GM19455 (cell line): ENCODE results near the gene GRK4.
"Not testable (repeated sequence)": the region's sequence is repeated elsewhere in the genome, so short reads cannot be mapped to it uniquely, and the experiment has no call there.

Experiments used
- ATAC-seq: cut with Tn5 transposase; IDR thresholded peaks from one replicate; pipeline ENCODE4 v1.9.1; 2021; ENCODE audit not compliant: unreplicated experiment

Gene GRK4

DNA sequence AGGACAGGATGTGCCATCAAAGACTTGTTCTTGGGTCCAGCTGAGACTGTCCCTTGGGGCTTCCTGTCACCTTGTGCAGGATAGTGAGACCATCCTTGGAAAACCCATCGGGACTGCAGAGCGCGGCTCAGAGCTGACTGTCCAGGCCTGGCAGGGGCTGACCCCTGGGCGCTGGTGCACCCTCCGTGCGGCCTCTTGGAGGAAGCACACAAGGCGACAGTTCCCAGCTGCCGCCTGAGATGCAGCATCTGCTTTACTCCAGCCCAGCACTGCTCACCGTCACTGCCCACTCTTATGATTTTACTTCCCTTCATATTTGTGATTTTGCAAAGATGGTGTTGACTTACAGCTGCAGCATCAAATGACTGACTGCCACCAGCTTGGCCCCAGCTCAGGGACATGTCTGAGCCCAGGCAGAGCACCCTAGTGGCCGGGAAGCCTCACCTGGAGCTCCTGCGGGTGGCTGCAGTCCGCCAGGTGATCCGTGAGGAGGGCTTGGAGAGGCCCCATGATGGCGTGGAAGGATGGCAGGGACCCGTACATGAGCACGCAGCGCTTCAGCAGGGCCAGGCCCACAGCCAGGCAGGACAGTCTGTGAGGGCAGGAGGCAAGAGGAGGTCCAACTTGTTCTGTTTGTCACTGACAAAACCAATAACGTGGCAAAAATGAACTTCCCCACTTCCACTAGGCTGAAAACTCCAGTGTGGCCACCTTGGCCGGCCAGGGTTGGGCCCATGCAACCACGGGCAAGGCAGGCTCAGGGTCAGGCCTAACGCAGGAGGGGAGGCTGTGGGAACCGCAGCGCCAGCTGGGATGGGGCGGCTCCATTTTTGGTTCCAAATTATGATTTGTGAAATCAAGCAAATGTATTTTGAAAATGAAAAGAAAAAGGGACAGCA is 22.0 kb upstream of the GRK4 start:
- ATAC-seq: no peak

DNA sequence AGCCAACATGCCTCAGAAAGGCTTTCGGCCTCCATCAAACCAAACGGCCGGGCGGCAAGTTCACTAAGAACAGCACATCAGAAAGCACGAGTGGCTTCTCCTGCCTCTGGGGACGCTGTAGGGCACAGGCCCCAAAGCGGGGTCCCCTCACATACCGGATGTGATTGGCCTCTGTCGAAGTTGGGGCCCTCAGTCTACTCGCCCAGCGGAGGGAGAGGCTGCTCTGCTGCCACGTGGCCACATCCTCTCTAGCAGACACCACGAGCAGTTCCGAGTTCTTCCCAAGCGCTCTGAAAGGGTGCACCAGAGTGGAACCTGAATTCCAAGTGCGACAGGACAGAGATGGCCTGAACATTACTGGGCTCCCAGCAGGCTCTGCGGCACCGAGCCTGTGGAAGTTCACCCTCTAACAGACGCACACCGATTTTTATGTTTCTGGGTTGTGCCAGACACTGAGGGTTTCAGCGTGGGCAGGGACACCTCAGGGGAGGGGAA is 21.3 kb upstream of the GRK4 start:
- no peak for ATAC-seq

DNA sequence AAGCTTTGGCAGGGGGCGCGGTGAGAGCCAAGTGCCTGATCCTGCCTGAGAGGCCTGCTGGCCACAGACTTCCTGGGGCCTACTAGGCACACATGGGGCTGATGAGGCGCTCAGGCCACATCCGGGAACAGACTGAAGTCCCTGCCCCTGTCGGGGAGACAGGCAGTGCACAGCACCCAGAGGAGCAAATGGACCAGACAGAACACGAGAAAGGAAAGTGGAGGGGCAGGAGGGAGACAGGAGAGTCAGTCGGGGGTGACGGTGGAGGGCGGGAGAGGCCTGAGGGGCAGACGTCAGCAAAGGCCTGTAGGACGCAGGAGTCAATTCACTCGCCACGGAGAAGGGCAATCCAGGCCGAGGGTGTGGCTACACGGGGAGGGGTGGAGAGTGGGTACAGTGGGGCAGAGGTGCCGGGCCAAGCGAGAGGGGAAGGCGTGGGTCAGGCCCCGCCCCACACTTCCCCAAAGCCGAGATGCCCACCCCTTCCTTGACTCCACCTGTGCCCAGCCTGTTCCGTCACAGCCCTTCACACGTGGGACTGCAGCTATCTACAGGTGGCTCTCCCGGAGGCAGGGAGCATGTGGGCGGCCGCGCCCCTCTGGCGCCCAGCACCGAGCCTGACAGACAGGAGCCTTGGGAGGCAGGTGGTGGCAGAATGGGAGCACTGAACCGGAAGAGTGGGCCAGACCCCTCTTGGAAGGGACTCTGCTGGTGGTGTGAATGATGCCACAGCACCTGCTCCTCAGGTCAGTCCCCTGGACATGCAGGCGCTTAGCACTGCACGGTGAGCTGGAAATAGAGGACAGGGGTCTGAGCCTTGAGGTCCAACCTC is 20.6 kb upstream of the GRK4 start:
- no peak for ATAC-seq

DNA sequence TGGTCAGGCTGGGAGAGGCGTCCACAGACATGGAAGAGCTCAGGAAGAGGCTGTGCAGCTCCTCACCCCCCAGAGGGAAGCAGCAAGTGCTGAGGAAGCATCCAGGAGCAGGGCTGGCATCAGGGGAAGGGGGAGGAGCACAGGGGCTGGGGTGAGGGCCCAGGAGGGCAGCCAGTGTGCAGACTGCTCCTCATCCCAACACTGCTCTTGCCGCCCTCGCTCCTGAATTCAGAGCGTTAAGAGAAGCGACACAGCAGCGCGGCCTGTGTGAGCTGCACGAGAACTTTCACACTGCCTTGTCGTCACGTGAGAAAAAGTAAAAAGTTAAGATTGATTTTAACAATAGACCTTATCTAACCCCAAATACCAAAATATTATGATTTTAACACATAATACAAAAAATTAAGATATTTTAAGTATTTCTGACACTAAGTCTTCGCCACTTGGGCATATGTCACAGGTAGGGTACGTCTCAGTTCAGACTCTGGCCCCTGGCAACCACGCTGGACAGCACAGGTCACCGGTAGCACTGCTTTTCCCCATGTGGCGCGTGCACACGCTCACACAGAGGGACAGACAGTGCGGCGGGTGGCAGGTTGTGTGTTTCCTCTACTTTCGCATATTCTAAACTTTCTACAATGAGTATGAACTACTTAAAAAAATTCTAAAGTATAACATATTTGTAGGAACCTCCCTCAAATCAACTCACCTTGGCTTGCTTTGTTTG is 19.8 kb upstream of the GRK4 start:
- ATAC-seq: no peak

DNA sequence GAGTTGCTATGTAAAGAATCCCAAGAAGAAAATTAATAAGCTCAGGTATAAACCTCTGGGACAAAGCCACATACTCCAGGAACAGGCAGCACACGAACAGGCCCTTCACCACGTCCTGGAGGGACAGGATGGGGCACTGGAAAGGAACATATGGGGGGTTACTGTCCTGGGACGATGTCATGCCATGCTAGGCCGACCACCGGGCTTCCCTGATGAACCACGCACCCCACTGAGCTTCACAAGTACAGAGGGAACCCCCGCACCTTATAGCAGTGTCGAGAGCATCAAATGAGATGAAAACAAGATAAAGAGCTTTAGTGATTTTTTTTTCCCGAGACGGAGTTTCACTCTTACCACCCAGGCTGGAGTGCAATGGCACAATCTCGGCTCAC is 19.3 kb upstream of the GRK4 start:
- no peak for ATAC-seq

DNA sequence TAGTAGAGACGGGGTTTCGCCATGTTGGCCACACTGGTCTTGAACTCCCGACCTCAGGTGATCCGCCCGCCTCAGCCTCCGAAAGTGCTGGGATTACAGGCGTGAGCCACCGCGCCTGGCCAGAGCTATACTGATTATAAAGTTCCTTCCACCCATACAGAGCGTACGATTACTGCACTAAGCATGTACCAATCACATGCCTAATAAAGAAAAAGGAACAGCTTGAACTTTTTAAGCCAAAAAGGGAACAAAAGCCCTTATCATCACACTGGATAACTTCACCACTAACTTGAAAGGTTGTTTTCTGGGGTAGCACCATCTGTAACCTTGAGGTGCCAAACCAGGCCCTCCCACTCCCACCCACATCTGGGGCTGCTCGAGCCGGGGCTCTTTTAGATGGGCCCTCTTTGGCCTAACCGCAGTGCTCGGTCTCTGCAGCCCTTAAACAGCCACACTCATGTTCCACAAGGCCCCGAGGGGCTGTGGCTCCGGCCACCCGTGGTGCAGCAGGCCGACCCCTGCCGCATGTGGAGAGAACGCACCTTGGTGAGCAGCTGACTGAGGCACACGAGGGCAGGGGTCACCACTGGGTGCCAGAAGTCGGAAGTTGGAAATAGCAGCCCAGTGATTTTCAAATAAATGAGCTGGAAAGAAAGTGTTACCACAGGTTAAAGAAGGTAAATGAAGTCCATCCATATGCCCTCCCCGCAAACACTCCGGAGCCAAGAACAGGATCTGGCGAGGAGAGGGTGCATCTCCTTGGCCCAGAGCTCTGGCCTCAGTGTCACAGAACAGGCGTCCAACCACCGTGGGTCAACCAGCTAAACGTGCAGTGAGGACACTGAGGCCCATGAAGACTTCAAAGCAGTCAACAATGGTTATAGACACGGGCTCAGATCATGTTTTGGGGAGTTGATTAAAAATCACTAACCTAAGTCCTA is 18.5 kb upstream of the GRK4 start:
- no peak for ATAC-seq

DNA sequence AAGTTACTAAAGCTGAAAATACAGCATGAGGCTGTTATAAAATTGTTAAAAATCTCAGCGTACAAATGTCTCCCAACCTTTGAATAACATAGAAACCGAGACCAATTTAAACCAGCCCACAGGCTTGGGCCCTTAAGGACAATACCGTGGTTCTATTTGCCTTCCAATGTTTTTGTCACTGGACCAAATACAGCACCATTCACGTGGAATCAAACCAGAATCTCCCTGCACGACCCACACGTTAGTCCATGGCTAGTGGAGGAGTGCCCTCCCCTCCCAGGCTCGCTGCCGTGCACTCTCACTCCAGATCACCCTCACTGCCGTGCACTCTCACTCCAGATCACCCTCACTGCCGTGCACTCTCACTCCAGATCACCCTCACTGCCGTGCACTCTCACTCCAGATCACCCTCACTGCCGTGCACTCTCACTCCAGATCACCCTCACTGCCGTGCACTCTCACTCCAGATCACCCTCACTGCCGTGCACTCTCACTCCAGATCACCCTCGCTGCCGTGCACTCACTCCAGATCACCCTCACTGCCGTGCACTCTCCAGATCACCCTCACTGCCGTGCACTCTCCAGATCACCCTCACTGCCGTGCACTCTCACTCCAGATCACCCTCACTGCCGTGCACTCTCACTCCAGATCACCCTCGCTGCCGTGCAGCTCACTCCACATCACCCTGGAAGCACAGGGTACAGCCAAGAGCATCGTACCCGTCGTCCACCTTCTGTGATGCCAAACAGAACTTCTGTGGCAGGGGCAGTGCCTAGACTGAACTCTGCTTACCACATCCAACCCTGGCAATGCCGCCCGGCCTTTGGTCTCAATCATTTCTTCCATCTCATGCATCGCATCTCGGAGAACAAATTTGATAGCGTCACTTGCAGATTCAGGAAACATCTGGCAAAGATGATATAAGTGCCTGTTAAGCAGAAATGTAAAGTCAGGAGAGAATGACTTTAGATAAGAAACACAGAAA is 17.5 kb upstream of the GRK4 start:
- ATAC-seq: not testable (repeated sequence)

DNA sequence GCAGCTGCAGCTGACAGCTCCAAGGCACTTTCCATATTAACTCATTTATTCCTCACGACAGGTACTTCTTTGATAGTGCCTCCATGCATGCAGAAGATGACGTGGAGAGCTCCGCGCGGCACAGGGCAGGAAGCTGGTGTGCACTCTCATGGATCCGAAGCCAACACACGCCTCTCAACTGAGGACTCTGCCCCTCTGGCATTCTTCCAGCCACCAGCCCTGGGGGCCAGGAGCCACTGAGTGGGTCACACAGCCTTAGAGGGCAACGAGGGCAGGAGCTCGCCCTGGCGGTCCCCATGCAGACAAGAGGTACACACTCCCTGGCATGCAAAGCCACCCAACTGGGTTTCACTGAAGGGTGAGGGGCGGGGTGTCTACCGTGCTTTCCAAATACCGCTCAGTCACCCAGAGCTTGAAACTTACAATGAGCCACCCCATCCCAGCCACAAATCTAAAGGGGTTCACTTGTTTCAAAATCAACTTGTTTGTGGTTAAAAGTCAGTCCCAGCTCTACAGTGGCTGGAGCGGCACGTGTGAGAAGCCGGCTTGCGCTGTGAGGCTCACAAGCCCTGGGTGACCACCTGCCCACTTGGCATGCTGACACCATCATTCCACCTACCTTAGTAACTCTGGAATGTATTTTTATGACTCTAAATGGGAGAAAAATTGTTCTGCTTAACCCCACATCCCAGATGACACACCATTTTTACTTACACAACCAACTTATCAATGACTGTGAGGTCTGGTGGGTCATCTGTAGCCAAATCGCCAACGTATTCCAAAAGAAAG is 16.4 kb upstream of the GRK4 start:
- ATAC-seq: no peak

DNA sequence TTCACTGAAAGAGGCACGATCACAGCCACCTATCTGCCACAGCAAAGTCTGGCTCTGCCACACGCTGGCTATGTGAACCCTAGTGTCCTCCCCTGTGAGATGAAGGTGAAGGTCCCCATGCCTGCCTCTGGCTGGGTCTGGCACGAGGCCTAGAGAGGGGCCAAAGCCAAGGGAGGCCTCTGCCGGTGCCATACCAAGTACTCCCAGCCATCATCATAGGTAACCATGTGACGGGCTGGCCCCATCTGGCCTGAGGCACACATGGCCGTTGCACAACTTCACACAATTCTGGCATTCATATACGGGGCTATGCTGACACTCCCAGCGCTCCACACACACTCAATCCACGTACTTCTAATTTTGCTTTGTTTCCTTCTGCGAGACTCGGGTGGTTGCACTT is 15.4 kb upstream of the GRK4 start:
- no peak for ATAC-seq

DNA sequence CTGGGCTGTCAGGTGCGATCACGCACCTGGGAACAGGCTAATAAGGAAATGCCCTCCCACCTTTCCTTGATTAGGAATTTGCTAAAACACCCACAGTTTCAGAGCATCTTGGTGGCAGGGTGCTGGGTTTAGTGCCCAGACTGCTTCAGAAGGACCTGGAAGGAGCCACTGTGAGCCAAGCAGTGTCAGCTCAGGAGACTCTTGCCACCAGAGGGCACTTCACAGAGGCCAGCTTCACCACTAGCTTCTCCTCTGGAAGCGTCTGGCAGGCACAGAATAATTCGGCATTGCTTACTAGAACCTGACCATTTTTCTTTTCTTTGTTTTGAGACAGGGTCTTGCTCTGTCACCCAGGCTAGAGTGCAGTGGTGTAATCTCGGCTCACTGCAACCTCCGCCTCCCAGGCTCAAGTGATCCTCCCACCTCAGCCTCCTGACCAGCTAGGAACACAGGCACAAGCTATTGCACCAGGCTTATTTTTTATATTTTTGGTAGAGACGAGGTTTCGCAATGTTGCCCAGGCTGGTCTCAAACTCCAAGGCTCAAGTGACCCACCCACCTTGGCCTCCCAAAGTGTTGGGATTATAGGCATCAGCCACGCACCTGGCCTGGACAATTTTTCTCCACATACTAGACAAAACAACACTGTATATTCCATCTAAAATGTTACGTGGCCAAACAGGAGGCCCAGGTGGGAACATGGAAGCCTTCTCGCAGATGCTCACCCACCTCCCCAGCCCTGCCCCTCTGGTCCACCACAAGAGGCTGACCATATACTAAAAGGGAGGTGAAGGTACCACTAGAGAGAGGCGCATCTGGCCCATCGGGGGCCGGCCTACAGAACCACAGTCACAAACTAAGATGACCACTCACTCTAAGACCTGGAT is 14.2 kb upstream of the GRK4 start:
- ATAC-seq: no peak

DNA sequence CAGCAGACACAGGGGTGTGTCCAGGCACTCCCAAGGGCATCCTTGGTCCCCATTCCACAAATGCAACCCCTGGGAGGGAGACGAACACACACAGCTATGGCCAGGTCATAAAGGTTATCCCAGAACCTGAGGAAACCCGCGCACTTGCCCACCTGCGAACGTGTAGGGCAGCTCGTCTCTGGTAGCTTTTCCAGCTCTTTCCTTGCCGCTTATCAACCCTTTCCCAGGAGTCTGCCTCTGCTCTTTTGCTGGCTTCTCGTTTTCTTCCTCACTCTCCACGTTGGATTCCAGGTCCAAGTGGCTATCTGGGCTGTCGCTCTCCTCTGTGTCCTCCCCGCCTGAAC is 13.6 kb upstream of the GRK4 start:
- no peak for ATAC-seq

DNA sequence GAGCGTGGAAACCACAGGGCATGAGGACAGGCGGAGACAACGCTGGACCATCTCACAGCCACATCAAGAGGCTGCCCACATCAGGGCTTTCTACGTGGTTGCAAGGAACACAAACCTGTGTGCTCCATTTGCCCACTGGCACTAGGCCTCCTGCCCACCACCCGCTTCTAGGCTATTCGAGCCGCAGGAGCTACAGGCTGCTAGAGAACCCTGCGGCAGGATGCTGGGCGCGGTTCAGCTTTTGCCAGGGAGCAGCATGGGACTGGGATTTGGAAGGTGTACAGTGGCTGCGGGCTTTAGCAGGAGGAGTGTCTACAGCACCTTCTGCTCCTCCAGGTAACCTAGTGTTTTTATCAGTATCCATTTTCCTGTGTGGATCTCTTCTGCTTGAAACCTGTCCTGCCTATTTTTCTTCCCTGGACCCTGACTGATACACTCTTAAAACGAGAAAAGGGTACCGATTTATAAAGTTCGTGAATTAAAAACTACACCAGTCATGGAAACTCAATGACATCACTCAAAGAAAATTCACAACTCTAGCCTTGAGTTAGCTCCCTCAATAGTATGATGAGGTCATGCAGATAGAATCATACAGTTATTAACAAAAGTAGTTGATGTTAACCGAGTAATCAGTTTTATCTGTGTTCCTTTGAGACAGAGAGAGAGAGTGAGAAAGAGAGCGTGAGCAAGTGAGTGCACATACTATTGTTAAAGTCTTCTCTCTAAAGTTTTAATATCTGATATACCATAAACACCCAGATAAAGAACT is 13.0 kb upstream of the GRK4 start:
- ATAC-seq: no peak

DNA sequence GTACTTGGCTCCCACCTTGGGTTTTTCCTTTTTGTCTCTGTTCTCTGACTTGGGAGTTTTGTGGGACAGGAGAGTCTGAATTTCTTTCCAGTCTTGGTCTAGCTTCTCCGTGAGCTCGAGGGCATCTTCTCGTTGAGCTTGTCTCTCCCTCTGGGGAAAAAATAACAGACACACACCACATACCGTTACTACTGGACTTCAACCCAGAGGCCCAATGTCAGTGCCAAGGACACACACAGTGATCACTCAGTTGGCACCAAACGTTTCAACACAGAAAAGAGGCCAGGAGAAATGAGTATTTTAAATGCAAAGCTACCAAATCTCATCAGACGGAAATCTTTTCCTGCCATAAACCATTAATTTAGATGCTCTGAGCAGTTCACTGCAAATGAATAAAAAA is 9.9 kb upstream of the GRK4 start:
- no peak for ATAC-seq

DNA sequence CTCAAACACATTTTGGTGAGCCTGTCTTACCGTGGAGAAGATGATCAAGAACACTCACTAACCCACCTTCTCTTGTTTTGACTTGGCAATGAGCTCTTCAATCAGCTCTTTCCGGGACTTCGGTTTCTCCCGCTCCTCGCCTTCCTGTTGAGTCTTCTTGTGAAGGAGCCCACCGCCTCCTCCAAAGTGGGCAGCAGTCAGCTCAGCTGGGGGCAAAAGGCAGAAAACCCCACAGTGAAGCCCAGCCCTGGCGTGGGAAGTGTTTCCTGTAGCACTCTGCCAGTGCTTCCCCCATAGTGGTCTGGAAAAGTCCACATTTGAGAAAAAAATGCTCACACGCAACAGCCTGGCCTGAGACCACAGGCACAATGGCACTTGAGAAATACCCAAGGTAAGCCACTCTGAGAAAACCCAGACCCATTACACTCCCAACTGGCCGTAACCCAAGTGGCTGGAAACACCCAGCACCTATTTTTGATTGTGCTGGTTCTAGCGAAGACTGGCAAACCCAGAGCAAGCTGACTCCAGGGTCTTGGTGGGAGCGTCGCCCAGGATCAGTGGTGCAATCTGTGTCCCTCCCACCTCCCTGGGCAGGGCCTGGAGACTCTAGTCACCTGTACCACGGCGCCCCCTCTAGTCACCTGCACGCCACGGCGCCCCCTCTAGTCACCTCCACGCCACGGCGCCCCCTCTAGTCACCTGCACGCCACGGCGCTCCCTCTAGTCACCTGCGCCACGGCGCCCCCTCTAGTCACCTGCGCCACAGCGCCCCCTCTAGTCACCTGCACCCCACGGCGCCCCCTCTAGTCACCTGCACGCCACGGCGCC is 8.8 kb upstream of the GRK4 start:
- no peak for ATAC-seq

DNA sequence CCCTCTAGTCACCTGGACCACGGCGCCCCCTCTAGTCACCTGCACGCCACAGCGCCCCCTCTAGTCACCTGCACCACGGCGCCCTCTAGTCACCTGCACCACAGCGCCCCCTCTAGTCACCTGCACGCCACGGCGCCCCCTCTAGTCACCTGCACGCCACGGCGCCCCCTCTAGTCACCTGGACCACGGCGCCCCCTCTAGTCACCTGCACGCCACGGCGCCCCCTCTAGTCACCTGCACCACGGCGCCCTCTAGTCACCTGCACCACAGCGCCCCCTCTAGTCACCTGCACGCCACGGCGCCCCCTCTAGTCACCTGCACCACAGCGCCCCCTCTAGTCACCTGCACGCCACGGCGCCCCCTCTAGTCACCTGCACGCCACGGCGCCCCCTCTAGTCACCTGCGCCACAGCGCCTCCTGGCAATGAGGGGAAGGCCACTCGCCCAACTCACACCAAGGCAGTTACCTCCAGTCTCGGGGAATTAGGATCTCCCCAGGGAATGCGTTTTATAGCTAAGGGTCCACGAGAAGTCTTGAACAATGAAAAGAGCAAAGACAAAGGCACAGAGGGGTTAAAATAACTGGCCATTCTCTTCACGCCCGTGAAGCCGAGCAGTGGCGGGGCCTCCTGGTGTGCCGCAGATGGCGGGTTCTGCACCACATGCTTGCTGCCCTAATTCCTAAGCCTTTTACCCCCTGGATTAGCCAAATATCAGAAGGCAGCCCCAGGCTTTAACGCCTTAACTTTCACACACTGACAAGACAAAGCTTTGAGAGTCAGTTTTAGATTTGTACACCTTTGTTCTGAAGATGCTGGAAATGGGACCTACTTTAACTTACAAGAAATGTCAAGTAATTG is 8.0 kb upstream of the GRK4 start:
- ATAC-seq: not testable (repeated sequence)
